ENCODE measurements around the gene PNPLA3.
A peak's percentile ranks its signal among the peaks of the same experiment; 100 is the strongest.

The PNPLA3 gene

DNA sequence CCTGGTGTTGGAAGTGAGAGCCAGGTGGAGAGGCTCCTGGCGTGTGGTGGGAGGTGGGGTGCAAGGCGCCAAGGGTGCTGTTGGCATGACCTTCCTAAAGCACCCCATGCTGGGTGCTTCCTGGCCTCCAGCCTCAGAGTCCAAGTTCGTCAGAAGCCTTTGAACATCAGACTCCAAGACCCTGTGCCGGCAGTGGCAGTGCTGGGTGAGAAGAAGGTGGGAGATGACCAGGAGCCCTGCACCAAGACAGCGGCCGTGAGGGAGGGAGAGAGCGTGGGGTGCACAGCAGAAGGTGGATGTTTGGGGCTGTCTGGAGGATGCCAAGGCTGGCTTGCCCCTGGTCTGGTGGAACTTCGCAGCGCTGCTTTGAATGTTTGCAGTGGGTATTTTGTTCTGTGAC lies 70.8 kb downstream of the PNPLA3 start:
- no peak for DNase-seq

DNA sequence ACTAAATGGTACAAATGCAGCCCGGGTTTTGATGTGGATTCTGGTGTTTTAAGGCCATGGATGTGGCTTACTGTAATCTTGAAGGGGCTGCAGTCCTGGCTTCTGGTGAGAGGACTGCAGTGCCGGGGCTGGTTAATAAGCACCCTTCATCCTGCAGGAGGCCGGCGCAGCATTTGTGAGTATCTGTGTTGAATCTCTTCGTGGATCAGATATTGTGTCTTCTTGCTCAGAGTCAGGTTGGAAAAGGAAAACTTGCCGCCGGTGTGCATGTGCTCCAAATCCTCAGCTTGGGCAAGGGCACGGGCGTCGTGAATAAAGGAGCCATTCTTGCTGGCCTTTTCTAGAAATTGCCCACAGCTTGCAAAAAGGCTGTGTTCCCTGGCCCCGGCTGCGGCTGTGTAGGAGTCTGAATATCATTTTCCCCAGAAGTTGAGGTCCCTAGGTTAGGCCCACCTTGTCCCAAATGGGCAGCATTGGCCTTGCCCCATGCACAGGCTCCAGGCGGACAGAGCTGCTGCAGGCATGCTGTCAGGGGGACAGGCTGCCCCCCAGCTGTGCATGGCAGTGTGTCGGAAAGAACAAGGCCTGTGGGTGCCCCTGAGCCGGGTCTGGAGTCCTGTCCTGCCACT lies 71.6 kb downstream of the PNPLA3 start:
- DNase-seq: no peak

DNA sequence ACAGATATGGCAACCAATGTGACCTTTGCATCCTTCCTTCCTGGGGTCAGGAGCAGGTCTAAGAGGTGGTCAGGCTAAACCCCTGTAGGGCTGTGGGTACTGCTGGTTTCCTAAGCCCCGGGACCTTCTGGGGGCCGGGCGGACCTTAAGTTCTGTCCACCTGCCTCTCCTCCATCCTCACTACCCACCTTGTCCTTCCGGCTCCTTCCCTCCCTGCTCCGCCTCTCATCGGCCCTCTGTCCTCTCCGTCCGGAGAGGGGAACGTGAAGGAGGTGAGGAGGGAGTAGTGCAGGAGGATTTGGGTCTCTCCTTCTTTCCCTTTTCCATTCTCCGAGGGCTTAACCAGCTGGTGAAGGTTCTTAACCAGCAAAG lies 72.2 kb downstream of the PNPLA3 start:
- DNase-seq: no peak

DNA sequence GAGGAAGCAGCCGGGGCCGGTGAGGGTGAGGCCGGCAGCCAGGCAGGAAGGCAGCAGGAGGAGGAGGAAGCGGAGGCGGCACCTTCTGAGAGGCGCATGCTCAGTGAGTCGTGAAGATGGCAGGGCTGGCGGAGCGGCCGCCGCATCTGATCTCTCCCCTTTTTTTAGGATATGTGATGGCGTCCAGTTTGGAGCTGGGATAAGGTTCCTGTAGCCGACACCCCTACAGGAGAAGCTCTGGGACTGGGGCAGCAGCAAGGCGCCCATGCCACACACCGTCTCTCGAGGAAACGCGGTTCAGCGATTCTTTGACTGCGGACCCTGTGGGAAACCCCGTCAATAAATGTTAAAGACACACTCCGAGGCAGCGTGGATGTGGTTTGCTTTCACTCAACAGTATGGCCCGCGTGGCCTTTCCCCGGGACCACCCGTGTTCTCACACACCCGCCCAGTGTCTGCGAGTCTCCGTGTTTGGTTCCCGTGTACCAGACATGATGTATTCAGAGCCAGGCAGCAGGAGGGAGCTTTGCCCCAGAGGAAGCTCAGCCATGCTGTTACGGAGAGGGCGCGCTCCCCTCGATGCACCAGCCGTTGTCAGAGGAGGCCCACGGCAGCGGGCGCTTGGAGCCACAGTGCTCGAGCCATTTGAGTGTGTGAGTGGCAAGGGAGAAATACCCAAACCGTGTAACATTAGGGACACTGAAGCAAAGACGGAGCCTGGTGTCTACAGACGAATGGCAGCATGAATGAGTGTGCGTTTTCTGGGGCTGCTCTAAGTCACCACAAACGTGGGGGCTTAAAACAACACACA lies 72.8 kb downstream of the PNPLA3 start:
- DNase-seq: peak; percentile 73

DNA sequence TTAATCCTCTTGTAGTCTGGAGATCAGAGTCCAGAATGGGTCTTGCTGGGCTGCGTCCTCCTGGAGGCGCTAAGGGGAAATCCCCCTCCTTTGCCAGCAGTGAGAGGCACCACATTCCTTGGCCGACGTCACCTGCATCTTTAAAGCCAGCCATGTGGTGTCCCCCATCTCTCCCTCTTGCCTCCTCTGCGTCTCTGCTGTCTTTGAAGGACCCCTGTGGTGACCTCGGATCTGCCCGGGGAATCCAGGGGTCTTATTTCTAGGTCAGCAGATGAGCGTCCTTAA lies 73.3 kb downstream of the PNPLA3 start:
- no peak for DNase-seq

Data from CD4-positive, alpha-beta T cell treated with Interleukin-10 for 1 hour (primary cell).